Measurements from ENCODE around the gene ZNF654.
A peak's percentile ranks its signal among the peaks of the same experiment; 100 is the strongest.
"Not testable (repeated sequence)": the region's sequence is repeated elsewhere in the genome, so short reads cannot be mapped to it uniquely, and the experiment has no call there.

ZNF654 gene

DNA sequence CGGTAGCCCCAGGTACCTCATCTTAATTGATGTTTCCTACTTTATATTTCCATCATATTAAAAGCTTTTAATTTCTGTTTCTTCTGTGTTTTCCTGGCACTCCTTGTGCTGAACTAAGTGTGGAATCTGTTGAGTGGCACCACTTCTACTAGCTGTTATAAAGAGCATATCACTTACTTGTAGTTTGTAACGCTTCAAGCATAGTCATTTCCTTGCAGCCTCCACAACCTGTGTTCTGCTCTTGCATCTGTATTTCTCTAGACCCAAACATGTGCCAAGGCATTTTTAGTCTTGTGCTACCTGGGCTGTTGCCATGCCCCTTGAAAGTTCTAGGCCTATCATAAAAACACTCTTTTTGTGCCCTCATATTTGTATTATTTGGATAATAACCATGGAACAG lies 16.0 kb downstream of the ZNF654 start:
- no peak for DNase-seq

DNA sequence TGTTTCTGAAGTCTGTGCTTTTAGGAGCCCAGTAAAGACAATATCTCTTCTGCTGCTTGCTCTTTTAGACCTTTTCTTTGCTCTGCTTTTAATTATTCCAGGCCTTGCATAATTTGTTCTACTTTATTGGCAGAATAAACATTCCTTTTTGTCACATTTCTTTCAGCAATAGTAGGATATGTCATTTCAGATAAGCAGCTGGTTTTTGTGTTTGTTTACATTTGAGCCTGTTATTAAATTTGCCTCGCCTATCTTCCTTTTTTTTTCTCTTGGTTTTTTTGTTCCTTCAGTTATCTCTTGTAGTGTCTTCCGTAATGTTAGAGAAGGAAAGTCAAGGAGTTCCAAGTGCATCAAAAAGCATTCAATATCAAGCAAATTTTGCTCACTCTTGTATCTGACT lies 16.4 kb downstream of the ZNF654 start:
- no peak for DNase-seq

DNA sequence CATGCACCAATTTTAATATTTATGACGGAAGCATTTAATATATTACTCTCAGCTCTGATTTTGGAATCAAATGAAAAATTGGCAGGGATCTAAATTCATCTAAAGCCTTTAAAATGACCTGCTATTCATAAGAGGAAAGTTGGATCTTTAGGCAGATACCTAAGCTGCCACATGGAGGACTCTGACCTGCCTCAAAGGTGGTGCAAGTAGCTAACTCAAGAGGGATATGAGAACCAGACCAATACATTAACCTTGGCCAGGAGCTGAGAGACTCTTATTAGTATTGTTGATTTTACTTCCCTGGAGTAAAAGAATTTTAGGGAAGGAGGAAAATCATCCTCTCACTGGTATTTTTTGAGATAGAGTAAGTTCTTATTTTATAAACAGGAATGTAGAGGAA lies 17.7 kb downstream of the ZNF654 start:
- no peak for DNase-seq

DNA sequence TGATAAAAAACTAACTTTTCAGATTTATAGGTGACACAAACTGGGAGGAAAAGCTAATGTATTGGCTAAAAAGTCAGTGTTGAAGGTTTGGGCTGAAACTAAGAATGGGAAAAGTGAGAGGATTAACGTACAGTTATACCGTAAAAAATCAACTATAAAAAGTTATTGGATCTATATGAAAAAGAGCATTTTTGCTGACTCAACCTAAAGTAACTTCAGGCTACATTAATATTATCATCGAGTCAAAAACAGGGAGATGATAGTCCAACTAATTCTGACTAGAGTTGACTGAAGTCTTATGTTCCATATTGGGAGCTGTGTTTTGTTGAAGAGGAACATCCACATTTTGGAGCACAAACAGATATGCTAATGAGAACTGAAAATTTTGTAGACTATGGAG lies 19.9 kb downstream of the ZNF654 start:
- no peak for DNase-seq

DNA sequence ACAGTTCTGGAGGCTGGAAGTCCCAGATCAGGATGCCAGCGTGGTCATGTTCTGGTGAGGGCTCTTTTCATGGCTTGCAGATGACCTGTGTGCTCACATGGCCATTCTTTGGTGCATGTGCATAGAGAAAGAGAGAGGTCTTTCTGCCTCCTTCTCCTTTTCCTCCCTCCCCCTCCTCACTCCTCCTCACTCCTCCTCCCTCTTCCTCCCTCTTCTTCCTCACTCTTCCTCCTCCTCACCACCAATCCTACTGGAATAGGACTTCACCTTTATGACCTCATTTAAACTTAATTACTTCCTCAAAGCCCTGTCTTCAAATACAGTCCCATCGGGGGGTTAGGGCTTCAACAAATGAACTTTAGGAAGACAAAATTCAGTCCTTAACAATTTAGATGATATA lies 23.8 kb downstream of the ZNF654 start:
- no peak for DNase-seq

DNA sequence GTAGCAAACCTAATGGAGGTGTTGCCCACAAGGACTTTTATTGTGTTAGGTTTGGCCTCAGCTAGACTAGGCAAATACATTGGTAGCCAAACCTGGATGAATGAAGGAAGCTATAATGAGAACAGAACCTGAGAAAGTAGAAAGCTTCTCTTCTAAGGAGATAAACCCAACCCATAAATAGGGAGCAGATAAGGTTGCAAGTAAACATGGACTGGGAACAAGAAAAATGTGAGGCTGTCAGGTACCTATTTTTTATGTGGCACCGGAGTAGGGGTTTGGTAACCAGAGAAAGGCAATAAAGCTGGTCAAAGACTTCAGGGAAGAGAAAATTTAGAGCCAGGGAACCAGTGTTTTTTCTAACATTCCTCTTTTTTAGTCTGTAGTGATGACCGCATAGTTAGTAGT lies 25.0 kb downstream of the ZNF654 start:
- no peak for DNase-seq

DNA sequence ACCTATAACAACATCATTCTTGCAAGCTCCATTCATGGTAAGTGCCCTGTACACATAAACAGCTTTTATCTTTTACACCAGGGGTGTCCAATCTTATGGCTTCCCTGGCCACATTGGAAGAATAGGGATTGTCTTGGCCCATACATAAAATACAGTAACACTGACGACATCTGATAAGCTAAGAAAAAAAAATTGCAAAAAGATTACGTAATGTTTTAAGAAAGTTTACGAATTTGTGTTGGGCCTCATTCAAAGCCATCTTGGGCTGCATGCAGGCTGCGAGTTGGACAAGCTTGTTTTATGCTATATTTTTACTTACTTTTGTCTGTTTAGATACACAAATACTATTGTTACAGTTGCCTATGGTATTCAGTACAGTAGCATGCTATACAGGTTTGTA lies 31.6 kb downstream of the ZNF654 start:
- DNase-seq, result no peak

DNA sequence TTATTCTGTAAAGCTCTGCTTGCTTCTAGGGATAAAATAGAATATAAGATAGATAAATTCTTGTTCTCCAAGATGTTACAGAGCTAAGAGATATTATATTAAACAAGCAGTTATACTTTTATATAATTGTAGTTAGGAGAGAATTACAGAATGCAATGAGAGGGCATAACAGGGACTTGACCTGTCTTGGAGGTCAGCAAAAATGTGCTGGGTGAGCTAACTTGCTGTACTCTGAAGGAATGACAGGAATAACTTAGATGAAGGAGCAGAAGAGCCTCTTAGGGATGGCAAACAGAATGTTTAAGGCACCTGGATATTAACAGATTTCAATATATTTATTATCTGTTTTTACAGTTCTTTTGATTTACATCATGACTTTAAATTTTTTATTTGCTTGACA lies 33.2 kb downstream of the ZNF654 start:
- DNase-seq, result no peak

DNA sequence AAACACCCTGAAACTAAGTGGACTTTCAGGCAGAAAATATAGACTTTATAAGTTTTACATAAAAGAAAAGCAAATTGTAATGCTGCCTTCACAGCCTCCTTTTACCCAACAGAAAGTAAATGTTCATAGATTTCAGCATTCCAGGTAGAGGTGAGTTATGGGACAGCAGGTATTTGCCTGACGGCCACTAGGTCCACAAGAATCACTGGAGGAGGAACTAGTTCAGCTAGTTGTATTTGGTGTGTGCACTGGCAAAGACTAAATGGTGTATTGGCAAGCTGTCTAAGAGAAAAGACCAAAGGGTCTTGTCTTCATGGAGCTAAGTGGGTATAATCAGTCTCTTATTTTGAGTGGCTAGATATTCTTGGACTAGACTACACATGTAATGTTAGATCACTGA lies 34.2 kb downstream of the ZNF654 start:
- DNase-seq, result no peak

DNA sequence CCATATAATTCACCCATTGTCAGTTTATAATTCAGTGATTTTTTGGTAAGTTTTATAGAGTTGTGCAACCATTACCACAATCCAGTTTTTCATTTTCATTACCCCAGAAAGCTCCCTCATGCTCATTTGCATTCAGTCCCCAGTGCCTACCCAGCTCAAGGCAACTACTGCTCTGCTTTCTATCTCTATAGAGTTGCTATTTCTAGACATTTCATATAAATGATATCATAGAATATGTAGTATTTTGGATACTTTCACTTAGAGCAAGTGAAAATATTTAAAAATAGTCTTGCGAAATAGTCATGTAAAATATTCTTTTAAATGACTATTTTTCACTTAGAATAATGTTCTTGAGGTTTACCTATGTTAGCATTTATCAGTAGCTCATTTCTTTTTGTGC lies 42.1 kb downstream of the ZNF654 start:
- no peak for DNase-seq

DNA sequence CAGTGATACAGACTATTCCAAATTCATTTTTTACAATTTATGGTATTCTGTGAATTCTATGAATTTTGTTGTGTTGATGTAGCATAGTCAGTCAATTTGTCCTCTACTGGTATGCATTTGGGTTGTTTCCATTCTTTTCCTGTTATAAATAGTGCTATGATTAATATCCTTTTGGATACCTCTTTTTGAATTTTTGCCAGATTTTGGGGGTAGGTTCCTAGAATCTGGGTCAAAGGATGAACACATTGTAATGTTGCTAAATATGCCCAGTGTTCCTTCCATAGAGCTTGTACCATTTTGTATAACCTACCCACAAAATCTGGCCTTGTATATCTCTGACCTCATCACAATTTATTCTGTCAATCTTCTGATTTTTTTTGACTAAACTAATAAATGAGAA lies 46.3 kb downstream of the ZNF654 start:
- no peak for DNase-seq

DNA sequence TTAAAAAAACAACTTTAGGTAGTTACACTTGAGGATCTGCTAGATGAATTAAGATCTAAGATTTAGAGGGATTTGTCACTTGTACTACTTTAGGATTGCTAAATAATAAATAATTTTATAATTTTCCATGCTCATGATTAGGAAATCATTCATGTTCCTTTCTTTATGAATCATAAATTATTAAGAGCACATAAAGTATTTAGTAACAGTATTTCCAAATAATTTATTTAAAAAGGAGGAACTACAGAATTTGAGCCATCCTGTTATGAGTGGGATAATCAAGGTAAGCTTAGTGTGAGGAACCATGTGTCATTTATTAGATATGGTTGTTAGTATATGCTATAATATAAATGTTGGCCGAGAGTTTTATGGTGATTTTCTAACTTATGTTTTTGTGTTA lies 53.2 kb downstream of the ZNF654 start:
- no peak for DNase-seq

DNA sequence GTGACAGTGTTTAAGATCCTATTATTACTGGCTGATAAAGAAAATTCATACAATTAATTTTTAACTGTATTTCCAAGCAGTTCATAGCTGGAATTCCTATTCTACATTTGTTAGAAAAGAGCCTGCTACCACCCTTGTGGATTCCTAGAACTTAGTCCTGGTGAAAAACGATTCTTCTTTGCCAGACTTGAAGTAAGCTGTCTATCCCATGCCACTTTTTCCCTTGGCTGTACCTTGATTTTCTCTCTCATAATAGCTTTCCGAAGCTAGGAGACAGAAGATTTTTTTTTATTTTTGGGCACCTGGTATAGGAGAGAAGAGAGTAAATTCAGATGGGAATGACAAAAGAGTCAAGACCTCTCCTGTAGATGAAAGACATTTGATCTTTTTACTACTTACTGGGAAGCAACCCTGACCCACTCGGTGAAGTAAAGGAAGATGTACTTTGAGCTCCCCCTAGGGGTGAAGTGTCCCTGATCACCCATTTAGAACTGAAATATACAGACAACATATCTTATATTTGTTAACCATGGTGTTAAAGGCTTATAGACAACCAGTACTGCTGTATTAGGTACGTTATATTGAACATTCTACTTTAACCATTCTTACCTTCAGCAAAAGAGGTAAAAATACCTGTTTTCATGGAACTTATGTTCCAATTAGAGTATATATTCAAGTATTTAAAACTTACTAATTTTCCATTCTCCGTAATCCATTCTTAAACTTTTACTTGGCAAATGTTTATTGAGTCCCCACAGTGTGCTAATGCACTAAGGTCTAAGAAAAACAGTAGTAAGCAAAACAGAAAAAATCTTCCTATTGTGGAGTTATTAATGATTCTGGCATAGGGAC lies 54.5 kb downstream of the ZNF654 start:
- peak; percentile 7 for DNase-seq

DNA sequence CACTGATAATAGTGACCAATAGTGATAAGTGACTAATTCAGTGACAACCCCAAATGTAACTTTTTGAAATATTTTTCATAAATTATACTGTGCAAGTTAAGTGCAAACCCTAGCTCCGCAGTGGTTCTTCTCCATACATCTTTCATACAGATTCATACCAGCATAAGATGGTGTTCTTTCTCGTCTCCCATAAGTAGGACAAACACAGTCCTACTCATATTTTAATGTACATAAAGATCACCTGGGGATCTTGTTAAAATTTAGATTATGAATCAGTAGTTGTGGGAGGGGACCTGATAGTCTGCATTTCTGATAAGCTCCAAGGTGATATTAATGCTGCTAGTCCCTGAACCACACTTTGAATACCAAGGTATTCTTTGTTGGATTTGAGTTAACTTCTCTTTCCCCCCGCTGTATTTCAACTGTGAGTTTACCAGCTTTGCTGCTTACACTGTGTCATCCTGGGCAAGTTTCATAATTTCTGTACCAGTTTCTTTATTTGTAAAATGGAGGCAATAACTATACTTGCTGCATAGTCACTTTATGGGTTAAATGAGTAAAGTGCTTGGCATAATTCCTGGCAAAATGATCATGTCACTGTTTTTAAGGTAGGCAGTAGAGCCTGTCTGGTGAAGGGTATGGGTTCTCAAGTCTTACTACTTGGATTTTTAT lies 56.0 kb downstream of the ZNF654 start:
- DNase-seq, result no peak

DNA sequence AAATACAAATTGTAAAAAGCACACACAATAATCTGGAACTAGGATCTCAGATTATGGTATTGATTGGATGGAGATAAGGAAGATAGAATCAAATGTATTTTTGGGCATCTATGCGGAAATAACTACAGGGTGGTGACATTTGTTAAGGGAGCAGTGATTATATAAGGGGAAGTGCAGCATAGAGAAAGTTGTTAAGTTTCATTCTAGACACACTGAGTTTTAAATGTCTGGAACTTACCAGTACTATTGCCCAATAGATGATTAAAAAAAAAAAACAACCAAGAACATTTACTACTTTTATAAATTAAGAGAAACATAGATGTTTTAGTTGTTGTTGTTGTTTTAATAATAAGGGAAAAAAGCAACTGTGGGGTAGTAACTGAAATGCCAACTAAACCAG lies 58.6 kb downstream of the ZNF654 start:
- DNase-seq, result no peak

DNA sequence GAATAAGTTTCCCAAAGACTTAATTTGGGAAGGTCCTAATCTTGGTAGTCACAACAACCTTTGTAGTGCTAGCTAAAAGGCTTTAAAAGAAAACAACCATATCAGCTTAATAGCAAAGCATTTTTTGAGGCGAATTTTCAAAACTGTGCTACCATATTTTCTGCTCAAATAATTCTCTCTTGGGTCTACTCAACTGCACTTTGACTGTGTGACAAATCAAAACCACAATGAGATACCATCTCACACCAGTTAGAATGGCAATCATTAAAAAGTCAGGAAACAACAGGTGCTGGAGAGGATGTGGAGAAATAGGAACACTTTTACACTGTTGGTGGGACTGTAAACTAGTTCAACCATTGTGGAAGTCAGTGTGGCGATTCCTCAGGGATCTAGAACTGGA lies 59.5 kb downstream of the ZNF654 start:
- DNase-seq, result not testable (repeated sequence)

DNA sequence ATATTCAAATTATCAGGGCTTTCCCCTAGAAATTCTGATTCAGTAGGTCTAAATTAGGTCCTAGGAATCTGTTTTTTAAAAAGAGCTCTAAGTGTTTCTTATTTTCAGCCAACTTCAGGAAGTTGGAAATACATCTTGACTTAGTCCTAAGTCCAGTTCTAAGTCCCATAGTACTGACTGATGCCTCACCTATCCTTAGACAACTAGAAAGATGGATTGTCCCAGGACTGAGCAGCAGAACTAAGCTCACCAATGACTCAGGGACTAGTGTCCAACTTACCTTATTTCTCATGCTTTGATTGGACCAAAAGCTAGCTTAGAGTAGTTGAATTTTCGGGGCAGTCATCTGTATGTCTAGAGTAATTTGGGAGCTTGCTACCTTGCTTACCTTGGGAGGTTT lies 64.5 kb downstream of the ZNF654 start:
- DNase-seq, result no peak

DNA sequence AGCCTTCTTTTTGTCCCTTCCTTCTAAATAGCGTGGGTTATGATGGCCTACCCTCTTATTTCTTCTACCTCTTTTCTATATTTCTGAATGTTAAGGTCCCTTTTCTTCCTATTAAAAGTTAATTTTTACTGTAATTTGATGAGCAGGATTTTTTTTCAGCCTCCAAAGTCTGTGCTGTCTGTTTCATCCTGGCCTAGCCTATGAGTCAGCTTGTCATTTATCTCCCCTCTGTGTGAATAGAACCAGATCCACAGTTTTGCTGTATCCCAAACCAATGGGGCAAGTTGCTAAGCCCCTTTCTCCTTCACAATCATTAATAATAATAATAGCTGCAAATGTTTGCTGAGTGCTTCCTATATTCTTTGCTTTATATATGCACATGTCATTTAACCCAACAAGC lies 72.6 kb downstream of the ZNF654 start:
- DNase-seq, result no peak

DNA sequence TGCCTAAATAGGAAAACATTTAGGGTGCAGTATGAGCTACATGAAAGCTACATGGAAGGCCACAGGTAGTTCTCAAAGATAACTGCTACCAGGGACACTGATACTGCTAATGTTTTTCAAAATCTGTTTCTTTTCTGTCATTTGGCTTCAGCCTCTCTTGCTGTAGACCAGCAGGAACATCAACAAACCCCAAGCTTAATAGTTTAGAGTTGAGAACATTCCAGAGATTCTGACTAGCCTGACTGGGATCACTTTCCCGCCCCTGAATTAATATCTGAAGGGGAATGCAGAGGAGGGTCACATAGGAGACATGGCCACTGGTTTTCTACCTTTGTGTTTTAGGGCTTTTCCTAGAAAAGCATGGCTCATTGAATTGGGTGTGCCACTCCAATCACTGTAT lies 73.8 kb downstream of the ZNF654 start:
- DNase-seq, result no peak

DNA sequence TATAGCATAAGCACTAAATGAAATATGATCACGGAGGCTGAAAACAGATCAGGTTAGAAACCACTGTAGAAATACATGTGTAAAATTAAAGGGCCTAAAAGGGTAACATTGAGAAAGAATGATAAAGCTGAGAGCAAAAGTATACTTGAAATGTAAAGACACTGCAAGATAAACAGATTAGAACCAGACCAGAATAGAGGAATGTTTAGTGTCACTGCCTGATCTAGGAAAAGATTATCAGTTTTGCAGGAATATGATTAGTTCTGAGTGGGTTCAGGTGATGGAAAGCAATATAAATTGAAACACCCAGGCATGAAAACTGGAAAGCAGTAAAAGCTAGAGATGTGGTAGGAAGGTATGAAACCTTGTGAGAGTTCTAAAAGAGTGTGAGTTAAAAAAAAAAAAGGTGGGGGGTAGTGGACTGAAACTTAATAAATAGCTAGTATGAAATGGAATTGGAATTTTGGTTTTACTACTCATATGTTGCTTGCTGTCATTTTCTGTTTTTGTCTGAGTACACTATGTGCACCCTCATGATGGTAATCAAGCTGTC lies 74.7 kb downstream of the ZNF654 start:
- DNase-seq, result no peak

DNA sequence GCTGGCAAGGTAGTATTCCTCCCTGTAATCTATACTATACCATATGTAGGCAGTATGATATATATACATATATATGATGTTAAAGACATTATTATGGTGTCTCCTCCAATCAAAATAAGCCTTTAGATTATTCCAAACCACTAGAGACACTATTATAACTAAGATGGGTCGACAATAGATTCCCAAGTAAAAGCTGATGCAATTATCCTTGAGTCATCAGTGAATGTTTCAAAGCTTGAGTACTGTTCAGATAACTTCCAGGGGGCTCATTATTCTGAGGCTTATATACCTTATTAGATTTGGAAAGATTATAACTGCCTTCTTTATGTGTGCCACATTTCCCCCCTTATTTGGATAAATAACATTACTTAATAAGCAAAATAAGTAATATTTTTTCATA lies 78.8 kb downstream of the ZNF654 start:
- DNase-seq, result no peak

DNA sequence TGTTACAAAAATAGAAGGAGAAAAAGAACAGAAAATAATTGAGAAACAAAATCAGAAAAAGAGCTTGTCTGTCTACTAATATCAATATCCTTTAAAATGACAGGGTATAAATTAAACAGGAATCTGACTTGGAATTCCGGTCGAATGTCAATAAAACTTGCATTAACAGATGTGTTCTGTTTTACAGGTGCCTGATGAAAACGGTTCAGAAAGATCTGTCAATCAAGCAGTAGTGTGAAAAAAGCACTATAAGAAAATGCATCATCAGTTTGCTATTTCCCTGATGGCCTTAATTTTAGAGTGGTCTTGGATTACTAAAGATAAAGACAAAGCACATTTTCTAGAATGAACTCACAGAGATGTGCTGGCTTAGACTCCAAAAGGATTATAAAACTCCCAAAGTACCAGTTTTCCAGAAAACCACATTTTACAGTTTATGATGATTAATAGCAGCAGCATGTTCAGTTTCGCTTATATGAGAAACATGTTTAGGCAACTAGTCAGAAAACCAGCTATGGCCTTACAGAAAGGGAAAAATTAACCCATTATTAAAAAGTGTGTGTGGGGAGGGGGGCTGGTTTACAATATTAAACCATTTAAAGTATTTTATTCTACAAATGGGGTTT lies 82.5 kb downstream of the ZNF654 start:
- DNase-seq, result no peak

DNA sequence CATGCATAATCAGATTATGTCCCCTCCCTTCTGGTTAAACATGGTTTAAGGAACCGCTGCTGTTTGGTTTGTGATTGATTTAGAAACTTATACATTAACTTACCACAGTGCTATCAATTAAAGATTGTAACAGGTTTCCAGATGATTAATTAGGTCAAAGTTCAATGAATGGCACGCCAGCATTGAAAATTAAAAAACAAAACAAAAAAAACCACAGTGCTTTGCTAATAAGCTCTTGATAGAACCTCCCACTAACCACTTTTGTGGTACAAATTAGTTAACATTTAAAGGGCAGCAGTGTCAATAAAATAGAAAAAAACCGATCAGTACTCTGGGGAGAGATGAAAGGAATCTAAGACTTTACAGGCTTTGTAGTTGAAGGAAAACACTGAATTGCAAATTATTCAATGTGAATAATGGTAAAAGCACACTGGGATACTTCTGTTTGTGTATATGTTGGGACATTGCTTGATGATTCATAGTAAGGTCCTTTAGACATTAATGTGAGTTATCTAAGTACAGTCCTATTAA lies 83.1 kb downstream of the ZNF654 start:
- no peak for DNase-seq

DNA sequence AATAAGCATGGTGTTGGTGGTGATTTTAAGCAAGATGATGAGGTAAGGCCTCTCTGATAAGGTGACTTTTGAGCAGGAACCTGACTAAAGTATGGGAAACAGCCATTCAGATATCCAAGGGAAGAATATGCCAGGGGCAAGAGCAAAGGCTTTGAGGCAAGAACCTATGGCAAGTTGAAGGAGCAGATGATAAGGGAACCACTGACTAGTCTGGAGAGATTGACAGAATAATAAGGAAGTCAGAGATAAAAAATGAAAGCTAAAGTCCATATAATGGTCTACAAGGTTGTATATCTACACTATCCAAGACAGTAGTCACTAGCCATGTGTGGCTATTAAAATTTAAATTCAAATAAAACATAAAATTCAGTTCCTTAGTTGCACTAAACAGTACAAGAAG lies 88.2 kb downstream of the ZNF654 start:
- no peak for DNase-seq
